ENCODE measurements around the gene LCN1. TPM values are rescaled to one million over a fixed set of nuclear protein-coding genes. Genes with fewer than 3 reads are reported as not detected.

The LCN1 gene
- total RNA-seq, 1 experiment from 2014 or later: not detected

DNA sequence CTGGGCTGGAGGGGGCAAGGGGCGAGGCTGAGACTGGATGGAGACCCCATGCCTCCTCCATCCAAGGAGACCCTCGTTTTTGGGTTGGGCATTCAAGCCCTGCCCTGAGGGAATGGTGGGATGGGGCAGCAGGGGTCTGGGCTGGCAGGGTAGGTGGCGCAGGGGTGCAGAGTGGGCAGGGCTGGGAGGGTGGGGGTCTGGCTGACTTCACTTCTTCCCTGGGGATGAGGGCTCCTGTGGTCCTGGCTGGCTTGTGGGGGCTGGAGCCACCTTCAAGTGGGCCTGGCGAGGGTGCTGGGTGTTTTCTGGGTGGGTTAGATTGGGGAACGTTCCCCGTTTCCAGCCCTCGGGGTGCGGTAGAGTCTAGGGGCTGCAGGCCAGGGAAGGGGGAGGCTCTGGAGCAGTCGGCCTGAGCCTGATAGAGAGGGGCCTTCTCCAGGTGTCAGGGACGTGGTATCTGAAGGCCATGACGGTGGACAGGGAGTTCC lies 412 bp downstream of the LCN1 start:
- CTCF ChIA-PET: interaction anchor here (0.7 kb wide), 1 partner anchor 410 kb away, joined by 3 read pairs; no protein-coding TSS in a partner anchor
- Mint-ChIP-seq H3K27ac (ENCODE audit: low read depth, unreplicated experiment) (no peak overlapping the region), H3K9me3 (ENCODE audit: unreplicated experiment) (no peaks in the 10 kb centered on the region), H3K36me3 (ENCODE audit: insufficient read depth, unreplicated experiment) (no peaks in the 10 kb centered on the region), H3K27me3 (ENCODE audit: insufficient read depth, unreplicated experiment) (peaks cover 28% of the 10 kb centered on the region), H3K4me3 (ENCODE audit: unreplicated experiment) (no peak overlapping the region), H3K4me1 (ENCODE audit: insufficient read depth, unreplicated experiment) (no peaks in the 10 kb centered on the region)
- DNase-seq (ENCODE audit: unreplicated experiment): no peak
- intact Hi-C loops (cut with micrococcal nuclease): no loop called here
- TF ChIP-seq, protein P1, sequence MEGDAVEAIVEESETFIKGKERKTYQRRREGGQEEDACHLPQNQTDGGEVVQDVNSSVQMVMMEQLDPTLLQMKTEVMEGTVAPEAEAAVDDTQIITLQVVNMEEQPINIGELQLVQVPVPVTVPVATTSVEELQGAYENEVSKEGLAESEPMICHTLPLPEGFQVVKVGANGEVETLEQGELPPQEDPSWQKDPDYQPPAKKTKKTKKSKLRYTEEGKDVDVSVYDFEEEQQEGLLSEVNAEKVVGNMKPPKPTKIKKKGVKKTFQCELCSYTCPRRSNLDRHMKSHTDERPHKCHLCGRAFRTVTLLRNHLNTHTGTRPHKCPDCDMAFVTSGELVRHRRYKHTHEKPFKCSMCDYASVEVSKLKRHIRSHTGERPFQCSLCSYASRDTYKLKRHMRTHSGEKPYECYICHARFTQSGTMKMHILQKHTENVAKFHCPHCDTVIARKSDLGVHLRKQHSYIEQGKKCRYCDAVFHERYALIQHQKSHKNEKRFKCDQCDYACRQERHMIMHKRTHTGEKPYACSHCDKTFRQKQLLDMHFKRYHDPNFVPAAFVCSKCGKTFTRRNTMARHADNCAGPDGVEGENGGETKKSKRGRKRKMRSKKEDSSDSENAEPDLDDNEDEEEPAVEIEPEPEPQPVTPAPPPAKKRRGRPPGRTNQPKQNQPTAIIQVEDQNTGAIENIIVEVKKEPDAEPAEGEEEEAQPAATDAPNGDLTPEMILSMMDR (IDR thresholded peaks at IDR 0.05; ENCODE audit: unreplicated experiment): no peak
- POLR2A ChIA-PET: no interaction called here
- BruUV-seq (replicated peaks): no TSS peak

DNA sequence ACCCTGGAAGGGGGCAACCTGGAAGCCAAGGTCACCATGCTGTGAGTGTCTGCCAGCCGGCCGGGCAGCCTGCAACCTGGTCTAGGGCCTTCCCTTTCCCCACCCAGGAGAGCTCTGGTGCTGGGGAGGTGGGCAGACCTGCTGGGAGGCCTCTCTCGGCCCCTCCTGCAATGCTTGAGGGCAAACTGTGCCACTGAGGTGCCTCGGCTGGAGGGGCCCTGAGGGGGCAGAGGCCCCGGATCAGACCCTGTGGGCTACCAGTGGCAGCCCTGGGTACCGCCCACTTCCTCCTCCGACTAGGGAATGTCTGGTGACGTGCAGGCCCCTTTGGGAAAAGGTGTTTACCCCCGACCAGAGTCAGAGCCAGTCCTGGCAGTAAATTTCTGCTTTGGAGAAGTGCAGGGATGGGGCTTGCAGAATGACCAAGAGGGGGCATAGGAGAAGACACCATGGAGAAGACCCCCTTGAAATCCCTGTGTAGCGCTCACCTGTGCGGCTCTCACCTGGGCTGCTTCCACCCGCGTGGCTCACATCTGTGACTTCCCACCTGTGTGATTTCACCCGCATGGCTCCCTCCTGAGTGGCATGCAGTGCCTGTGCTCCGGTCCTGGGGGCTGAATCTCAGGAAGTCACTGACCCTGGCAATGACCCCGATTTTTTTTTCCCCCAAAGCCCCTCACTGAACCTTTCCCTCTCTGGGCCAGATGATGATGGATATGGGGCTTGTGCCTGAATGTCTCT lies 1.1 kb downstream of the LCN1 start:
- TF ChIP-seq, protein P1 (IDR thresholded peaks at IDR 0.05; ENCODE audit: unreplicated experiment): no peak
- Mint-ChIP-seq H3K9me3 (ENCODE audit: unreplicated experiment) (no peaks in the 10 kb centered on the region), H3K4me1 (ENCODE audit: insufficient read depth, unreplicated experiment) (no peaks in the 10 kb centered on the region), H3K27me3 (ENCODE audit: insufficient read depth, unreplicated experiment) (peaks cover 25% of the 10 kb centered on the region), H3K27ac (ENCODE audit: low read depth, unreplicated experiment) (no peak overlapping the region), H3K36me3 (ENCODE audit: insufficient read depth, unreplicated experiment) (no peaks in the 10 kb centered on the region), H3K4me3 (ENCODE audit: unreplicated experiment) (no peak overlapping the region)
- DNase-seq (ENCODE audit: unreplicated experiment): no peak
- intact Hi-C loops (cut with micrococcal nuclease): no loop called here
- no TSS peak for BruUV-seq (replicated peaks)
- ChIA-PET CTCF (interaction anchor here (0.7 kb wide), 1 partner anchor 409 kb away, joined by 3 read pairs; no protein-coding TSS in a partner anchor), POLR2A (no interaction called here)

DNA sequence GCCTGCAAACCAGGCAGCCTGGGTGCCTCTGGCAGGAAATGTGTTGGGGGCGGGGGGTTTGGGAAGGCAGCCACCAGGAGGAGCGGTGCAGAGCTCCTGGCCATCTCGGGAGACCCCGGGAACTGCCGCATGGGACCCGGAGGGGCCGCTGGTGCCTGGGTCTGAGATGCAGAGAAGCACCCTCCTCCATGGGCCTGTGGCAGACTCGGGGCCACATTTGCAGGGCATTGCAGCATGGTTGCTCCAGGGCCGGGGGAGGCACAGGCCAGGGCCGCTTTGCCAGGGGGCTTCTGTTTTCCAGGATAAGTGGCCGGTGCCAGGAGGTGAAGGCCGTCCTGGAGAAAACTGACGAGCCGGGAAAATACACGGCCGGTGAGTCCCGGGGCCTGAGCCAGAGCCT lies 1.7 kb downstream of the LCN1 start:
- Mint-ChIP-seq H3K36me3 (ENCODE audit: insufficient read depth, unreplicated experiment) (no peaks in the 10 kb centered on the region), H3K27ac (ENCODE audit: low read depth, unreplicated experiment) (no peak overlapping the region), H3K4me3 (ENCODE audit: unreplicated experiment) (no peak overlapping the region), H3K4me1 (ENCODE audit: insufficient read depth, unreplicated experiment) (no peaks in the 10 kb centered on the region), H3K9me3 (ENCODE audit: unreplicated experiment) (no peaks in the 10 kb centered on the region), H3K27me3 (ENCODE audit: insufficient read depth, unreplicated experiment) (peaks cover 19% of the 10 kb centered on the region)
- ChIA-PET POLR2A (no interaction called here), CTCF (no interaction called here)
- no peak for DNase-seq (ENCODE audit: unreplicated experiment)
- intact Hi-C loops (cut with micrococcal nuclease): no loop called here
- TF ChIP-seq, protein P1 (IDR thresholded peaks at IDR 0.05; ENCODE audit: unreplicated experiment): no peak
- BruUV-seq (replicated peaks): no TSS peak

DNA sequence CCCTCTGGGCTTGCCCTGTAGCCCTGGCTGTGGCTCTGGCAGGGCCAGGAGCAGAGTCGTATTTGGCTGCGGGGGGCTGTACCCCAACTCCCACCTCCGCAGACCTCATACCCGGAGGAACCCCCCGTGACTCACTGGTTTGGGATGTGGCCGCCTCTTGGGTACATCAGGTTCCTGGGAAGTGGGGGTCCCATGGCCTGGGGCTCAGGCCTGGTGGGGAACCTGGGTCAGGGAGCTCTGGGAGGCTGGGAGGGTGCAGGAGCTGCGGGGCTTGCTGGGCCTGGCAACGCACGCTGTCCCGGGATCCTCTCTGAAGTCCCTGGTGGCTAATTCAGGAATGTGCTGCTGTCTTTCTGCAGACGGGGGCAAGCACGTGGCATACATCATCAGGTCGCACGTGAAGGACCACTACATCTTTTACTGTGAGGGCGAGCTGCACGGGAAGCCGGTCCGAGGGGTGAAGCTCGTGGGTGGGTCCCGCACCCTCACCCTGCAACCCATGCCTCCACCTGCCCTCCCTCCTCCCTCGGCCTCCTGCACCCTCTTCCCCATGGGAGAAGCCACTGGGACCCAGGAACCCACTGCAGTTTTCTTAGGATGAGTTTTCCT lies 2.4 kb downstream of the LCN1 start:
- intact Hi-C loops (cut with micrococcal nuclease): no loop called here
- H3K4me3 Mint-ChIP-seq (ENCODE audit: unreplicated experiment): no peak overlapping the region
- TF ChIP-seq, protein P1 (IDR thresholded peaks at IDR 0.05; ENCODE audit: unreplicated experiment): no peak
- peaks cover 12% of the 10 kb centered on the region for H3K27me3 Mint-ChIP-seq (ENCODE audit: insufficient read depth, unreplicated experiment)
- H3K4me1 Mint-ChIP-seq (ENCODE audit: insufficient read depth, unreplicated experiment): no peaks in the 10 kb centered on the region
- CTCF ChIA-PET: no interaction called here
- no peak overlapping the region for H3K27ac Mint-ChIP-seq (ENCODE audit: low read depth, unreplicated experiment)
- BruUV-seq (replicated peaks): no TSS peak
- H3K36me3 Mint-ChIP-seq (ENCODE audit: insufficient read depth, unreplicated experiment): no peaks in the 10 kb centered on the region
- DNase-seq (ENCODE audit: unreplicated experiment): no peak
- no peaks in the 10 kb centered on the region for H3K9me3 Mint-ChIP-seq (ENCODE audit: unreplicated experiment)
- POLR2A ChIA-PET: no interaction called here

Measured in MCF 10A (cell line).